HUES64 (cell line): ENCODE results near the gene LTC4S.
A peak's percentile ranks its signal among the peaks of the same experiment; 100 is the strongest.

Source experiments
- H3K27ac ChIP-seq: 2 replicates; pipeline ENCODE4 v1.7.0; 2013; ENCODE audit warnings: low read depth, low read length, inconsistent platforms
- H3K27me3 ChIP-seq: 2 replicates; pipeline ENCODE4 v1.6.1; 2013; ENCODE audit warnings: mild to moderate bottlenecking, low read length; ENCODE audit not compliant: insufficient read depth
- H3K36me3 ChIP-seq: 2 replicates; pipeline ENCODE4 v1.6.1; 2013; ENCODE audit warnings: mild to moderate bottlenecking, low read length; ENCODE audit not compliant: insufficient read depth
- H3K4me1 ChIP-seq: 2 replicates; pipeline ENCODE4 v1.6.1; 2013; ENCODE audit warnings: mild to moderate bottlenecking, low read length, moderate library complexity; ENCODE audit not compliant: insufficient read depth
- H3K4me3 ChIP-seq: 2 replicates; pipeline ENCODE4 v1.5.1; 2013; ENCODE audit warnings: mild to moderate bottlenecking, low read length, moderate library complexity
- H3K9ac ChIP-seq: 2 replicates; pipeline ENCODE4 v1.6.1; 2013; ENCODE audit warnings: mild to moderate bottlenecking, low read depth, low read length
- H3K9me3 ChIP-seq: 2 replicates; pipeline ENCODE4 v1.6.1; 2013; ENCODE audit warnings: low read depth, low read length; ENCODE audit not compliant: insufficient read depth
- WGBS: fragments of 150-250, 120-280 bp; methylation state at CpG from one replicate; pipeline ENCODE4 v1.1.7; 2013; ENCODE audit warnings: missing lambda C conversion rate; 5-methylcytosine and 5-hydroxymethylcytosine counted together

The LTC4S gene

DNA sequence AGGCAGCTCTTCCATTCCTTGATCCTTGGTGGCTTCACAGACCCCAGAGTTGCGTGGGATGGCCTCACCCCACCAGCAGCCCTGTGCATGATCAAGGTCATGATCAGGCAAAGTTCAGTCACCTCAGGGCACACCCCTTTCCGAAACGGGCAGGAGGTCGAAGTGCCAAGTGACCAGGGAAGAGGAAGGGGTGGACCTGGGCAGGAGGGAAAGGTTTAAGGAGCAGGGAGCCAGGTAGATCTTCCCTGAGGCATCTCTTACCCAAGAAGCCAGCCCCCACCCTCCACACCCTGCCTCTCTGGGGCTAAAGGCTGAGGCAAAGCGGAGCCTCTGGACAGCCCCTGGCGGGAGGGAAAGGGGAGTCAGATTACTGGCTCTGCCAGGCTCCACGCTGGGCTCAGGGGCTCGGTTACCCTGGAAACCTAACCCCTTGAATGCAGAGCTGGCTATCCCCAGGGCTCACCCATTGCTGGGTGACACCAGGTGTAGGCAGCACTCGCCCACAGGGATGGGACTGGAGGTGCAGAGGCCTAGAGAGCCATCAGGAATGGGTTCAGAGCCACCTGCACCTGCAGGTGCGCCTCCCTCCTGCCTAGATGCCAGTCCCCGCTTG lies 9.3 kb downstream of the LTC4S start:
- Histone ChIP-seq H3K9ac (no peak overlapping the region), H3K9me3 (no peaks in the 10 kb centered on the region), H3K27ac (no peak overlapping the region), H3K27me3 (no peaks in the 10 kb centered on the region; the same call in 1 of the 2 replicates), H3K4me1 (peaks cover 7% of the 10 kb centered on the region; the same call in 1 of the 2 replicates), H3K36me3 (peaks cover 20% of the 10 kb centered on the region), H3K4me3 (no peak overlapping the region)
- WGBS, result 69% methylated on average over 11 of the region's 11 CpGs

- Histone ChIP-seq H3K4me1 (peaks cover 7% of the 10 kb centered on the region; the same call in 1 of the 2 replicates), H3K4me3 (no peak overlapping the region), H3K36me3 (peaks cover 11% of the 10 kb centered on the region), H3K27me3 (no peaks in the 10 kb centered on the region; the same call in 1 of the 2 replicates), H3K9me3 (no peaks in the 10 kb centered on the region), H3K9ac (no peak overlapping the region), H3K27ac (no peak overlapping the region)
- WGBS, result 82% methylated on average over 18 of the region's 18 CpGs
Measured at GRCh38 chr5:179803651-179804554, 10.1 kb downstream of the LTC4S start.

- Histone ChIP-seq H3K27ac (no peak overlapping the region), H3K9ac (no peak overlapping the region), H3K36me3 (peaks cover 5% of the 10 kb centered on the region), H3K4me1 (peaks cover 7% of the 10 kb centered on the region; the same call in 1 of the 2 replicates), H3K27me3 (no peaks in the 10 kb centered on the region; the same call in 1 of the 2 replicates), H3K4me3 (no peak overlapping the region), H3K9me3 (no peaks in the 10 kb centered on the region)
- 93% methylated on average over 8 of the region's 8 CpGs for WGBS
Measured at GRCh38 chr5:179804555-179804947, 10.8 kb downstream of the LTC4S start.

DNA sequence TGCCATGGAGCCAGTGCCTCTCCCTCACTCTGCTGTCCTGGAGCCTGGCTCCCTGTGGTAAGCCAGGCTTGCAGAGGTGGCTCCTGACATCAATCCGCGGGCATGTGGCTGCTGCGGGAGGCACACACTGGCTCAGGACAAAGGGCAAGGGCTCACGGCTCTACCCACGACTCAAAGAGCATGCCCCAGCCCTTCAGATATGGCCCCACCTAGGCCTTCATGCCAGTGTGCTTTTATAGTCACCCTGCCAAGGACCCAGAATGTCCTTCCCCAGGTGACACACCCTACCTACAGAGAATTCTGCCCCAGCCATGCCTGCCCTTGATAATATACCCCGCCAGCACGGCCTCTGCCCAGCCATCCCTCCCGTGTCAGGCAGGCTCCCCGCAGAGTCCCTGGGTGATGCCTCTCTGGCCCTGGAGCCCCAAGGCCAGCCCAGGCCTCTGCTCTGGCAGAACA lies 11.3 kb downstream of the LTC4S start:
- Histone ChIP-seq H3K36me3 (no peaks in the 10 kb centered on the region), H3K9ac (peak overlapping the region; percentile 73), H3K27ac (no peak overlapping the region), H3K4me1 (peaks cover 7% of the 10 kb centered on the region; the same call in 1 of the 2 replicates), H3K27me3 (no peaks in the 10 kb centered on the region; the same call in 1 of the 2 replicates), H3K9me3 (no peaks in the 10 kb centered on the region), H3K4me3 (peak overlapping the region; percentile 82)
- 78% methylated on average over 9 of the region's 9 CpGs for WGBS

- Histone ChIP-seq H3K27ac (no peak overlapping the region), H3K4me3 (peak overlapping the region; percentile 82), H3K36me3 (no peaks in the 10 kb centered on the region), H3K4me1 (peaks cover 7% of the 10 kb centered on the region; the same call in 1 of the 2 replicates), H3K9me3 (no peaks in the 10 kb centered on the region), H3K9ac (peak overlapping the region; percentile 73), H3K27me3 (no peaks in the 10 kb centered on the region; the same call in 1 of the 2 replicates)
- WGBS, result 7% methylated on average over 65 of the region's 65 CpGs
Measured at GRCh38 chr5:179805529-179806249, 11.9 kb downstream of the LTC4S start.

GRCh38 chr5:179806250-179807048 lies 12.7 kb downstream of the LTC4S start, which contains the start of gene MGAT4B:
MGAT4B (minus strand) TSS chr5:179806866; CDS start chr5:179806583, 283 bp downstream.
- WGBS, result under 1% methylated on average over 108 of the region's 108 CpGs
- Histone ChIP-seq H3K36me3 (0 out of 2 replicates have a peak, but pooled peaks cover under 1% of the 10 kb centered on the region), H3K27ac (peak within 1 kb of the TSS; percentile 60; the same call in 1 of the 2 replicates), H3K9me3 (no peaks in the 10 kb centered on the region), H3K4me1 (peaks cover 7% of the 10 kb centered on the region; the same call in 1 of the 2 replicates), H3K9ac (peak within 1 kb of the TSS; percentile 73), H3K4me3 (peak within 1 kb of the TSS; percentile 82), H3K27me3 (no peaks in the 10 kb centered on the region; the same call in 1 of the 2 replicates)

GRCh38 chr5:179812135-179812825 lies 18.5 kb downstream of the LTC4S start:
- H3K4me1 ChIP-seq, result no peaks in the 10 kb centered on the region
- H3K9ac ChIP-seq, result no peak overlapping the region
- 95% methylated on average over 27 of the region's 27 CpGs for WGBS
- H3K9me3 ChIP-seq, result no peaks in the 10 kb centered on the region
- 0 out of 2 replicates have a peak, but pooled peaks cover 8% of the 10 kb centered on the region for H3K27me3 ChIP-seq
- no peak overlapping the region for H3K27ac ChIP-seq
- H3K36me3 ChIP-seq, result peaks cover 16% of the 10 kb centered on the region; the same call in 1 of the 2 replicates
- no peak overlapping the region for H3K4me3 ChIP-seq

DNA sequence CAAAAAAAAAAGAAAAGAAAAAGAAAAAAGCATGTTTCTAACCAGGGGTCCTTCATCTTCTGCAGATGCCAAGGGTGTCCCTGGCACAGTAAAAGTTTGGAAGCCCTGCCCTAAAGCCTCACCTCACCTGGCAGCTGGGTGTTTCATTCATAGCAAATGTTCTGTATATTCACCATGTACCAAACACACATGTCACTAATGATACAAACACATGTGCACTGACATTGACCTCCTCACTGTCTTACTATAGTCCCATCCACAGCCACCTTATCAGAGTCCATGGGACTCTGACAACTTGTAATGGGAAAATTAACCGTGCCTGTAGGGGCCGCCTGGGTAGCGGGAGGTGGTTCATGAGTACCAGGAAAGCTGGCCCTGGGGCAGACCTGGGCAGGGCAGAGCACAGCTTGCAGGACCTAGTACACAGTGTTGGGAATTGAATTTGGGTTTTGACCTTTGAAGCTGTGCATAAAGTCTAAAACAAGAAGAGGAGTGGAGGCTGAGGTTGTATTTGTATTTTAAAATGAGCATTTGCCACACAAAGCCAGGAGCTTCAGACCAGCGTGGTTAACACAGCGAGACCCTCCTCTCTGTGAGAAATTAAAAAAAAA lies 19.3 kb downstream of the LTC4S start:
- Histone ChIP-seq H3K27ac (no peak overlapping the region), H3K27me3 (0 out of 2 replicates have a peak, but pooled peaks cover 12% of the 10 kb centered on the region), H3K9ac (no peak overlapping the region), H3K36me3 (peaks cover 16% of the 10 kb centered on the region; the same call in 1 of the 2 replicates), H3K4me3 (no peak overlapping the region), H3K9me3 (no peaks in the 10 kb centered on the region), H3K4me1 (no peaks in the 10 kb centered on the region)
- 90% methylated on average over 5 of the region's 5 CpGs for WGBS

DNA sequence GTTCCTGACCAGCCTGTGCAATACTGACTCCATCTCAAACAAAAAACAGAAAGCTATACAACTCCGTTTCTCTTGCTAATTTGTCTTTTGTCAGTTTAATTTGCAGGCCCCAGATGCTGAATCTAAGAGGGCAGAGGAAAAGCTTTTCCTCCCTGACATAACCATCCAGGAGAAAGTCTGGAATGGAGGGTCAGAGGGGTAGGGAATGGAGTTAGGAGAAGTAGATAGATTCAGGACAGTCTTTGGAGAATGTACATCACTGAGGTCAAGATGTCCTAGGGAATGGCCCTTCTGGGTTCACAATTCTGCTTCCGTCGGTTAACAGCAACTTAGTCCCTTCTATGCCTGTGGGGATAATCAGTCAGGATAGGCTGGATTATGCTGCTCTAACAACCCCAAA lies 20.3 kb downstream of the LTC4S start:
- 0 out of 2 replicates have a peak, but pooled peaks cover 12% of the 10 kb centered on the region for H3K27me3 ChIP-seq
- peaks cover 5% of the 10 kb centered on the region; the same call in 1 of the 2 replicates for H3K4me1 ChIP-seq
- no peak overlapping the region for H3K4me3 ChIP-seq
- no peak overlapping the region for H3K27ac ChIP-seq
- H3K36me3 ChIP-seq, result peaks cover 16% of the 10 kb centered on the region; the same call in 1 of the 2 replicates
- 77% methylated on average over 3 of the region's 3 CpGs for WGBS
- H3K9me3 ChIP-seq, result no peaks in the 10 kb centered on the region
- H3K9ac ChIP-seq, result no peak overlapping the region
